ENCODE measurements around the gene CPT1B. TPM values are rescaled to one million over a fixed set of nuclear protein-coding genes. Genes with fewer than 3 reads are reported as not detected.

CPT1B gene
- total RNA-seq: 81.2 and 84.1 TPM in 2 replicates
- long read RNA-seq, partial matches to known transcripts: 2 of 6 reads
- long read RNA-seq, other reads (novel, unspliced or antisense): 4 of 6 reads

DNA sequence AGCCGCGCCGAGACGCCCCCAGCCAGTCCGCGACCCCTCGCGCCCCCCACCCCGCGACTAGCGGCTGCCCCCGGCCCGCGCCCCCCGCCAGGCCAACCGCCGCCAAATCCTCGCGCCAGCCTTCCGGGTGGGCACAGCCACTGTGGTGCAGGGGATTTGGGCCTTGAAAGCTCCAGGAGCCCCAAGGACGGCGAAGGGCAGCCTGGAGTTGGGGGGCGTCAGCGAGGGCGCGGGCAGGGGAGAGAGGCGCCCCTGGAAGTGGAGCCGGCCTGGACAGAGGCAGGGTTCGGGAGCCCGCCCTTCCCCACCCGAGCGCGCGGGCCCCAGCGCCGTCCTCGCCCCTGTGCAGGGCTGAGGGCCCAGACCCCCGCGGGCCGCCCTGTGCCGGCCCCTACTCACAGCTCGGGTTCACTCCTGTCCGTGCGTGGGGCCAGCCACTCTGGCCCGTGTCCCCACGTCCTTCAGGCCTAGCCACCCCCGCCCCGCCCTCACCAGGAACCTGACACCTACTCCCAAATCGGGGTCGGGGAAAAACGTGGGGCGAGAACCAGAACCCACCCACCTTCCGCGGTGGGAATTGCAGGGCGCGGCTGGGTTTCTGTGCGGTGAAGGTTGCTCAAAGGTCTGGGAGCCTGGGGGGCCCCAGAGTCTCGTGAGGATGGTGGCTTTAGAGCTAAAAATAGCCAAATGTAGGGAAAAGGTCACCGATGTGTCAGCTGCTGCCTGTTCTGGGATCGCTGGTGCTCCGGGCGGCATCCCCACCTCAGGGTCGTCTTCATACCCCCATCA, at the start of gene CPT1B:
Gene CPT1B (minus strand): TSS at position 441 of the 789 bp plus-strand sequence. CDS start 512 bp downstream, outside the sequence.
- Mint-ChIP-seq H3K9me3 (no peaks in the 10 kb centered on the region), H3K4me3 (peak within 1 kb of the TSS; percentile 34), H3K27me3 (ENCODE audit: low read depth) (no peaks in the 10 kb centered on the region), H3K4me1 (peaks cover under 1% of the 10 kb centered on the region), H3K27ac (ENCODE audit: unreplicated experiment) (no peak within 1 kb of the TSS), H3K36me3 (ENCODE audit: low read depth) (no peaks in the 10 kb centered on the region)
- TF ChIP-seq, protein P1, sequence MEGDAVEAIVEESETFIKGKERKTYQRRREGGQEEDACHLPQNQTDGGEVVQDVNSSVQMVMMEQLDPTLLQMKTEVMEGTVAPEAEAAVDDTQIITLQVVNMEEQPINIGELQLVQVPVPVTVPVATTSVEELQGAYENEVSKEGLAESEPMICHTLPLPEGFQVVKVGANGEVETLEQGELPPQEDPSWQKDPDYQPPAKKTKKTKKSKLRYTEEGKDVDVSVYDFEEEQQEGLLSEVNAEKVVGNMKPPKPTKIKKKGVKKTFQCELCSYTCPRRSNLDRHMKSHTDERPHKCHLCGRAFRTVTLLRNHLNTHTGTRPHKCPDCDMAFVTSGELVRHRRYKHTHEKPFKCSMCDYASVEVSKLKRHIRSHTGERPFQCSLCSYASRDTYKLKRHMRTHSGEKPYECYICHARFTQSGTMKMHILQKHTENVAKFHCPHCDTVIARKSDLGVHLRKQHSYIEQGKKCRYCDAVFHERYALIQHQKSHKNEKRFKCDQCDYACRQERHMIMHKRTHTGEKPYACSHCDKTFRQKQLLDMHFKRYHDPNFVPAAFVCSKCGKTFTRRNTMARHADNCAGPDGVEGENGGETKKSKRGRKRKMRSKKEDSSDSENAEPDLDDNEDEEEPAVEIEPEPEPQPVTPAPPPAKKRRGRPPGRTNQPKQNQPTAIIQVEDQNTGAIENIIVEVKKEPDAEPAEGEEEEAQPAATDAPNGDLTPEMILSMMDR (conservative IDR thresholded peaks at IDR 0.05): no peak
- DNase-seq (ENCODE audit: low read depth, low spot score): no peak

DNA sequence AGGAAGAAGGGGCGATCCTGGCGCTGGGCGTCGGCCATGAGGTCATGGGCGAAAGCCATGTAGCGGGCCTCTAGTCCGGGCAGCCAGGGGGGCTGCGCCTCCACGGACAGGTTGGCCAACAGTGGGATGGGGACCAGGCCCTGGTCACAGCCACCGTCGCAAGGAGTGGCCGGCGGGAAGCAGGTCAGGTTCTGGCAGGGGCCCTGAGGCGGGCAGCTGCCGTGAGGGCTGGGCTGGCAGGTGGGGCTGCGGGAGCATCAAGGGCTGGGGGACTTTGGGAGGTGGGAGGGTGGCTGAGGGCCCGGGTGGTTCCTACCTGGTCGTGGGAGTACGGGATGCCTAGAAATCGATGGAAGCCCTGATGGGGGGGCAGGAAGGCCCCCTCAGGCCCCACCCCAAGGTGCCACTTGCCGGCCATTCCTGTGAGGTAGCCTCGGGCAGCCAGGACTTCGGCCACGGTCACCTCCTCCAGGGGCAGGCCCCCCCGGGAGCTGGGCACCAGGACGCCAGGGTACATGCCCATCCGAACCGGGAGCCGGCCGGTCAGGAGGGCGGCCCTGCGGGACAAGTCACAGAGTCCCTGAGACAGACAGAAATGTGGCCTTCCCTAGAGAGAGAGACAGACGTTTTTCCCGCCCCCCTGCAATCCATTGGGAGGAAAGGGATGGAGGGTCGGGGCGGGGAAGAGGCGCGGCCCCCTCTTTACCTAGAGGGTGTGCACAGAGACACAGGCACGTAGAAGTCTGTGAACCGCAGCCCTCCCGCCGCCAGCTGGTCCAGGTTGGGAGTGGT, 48.8 kb upstream of the CPT1B start:
- Mint-ChIP-seq H3K27ac (ENCODE audit: unreplicated experiment) (no peak overlapping the region), H3K9me3 (no peaks in the 10 kb centered on the region), H3K4me1 (peaks cover 17% of the 10 kb centered on the region), H3K36me3 (ENCODE audit: low read depth) (no peaks in the 10 kb centered on the region), H3K4me3 (peak overlapping the region; percentile 81), H3K27me3 (ENCODE audit: low read depth) (peaks cover 8% of the 10 kb centered on the region)
- no peak for DNase-seq (ENCODE audit: low read depth, low spot score)
- TF ChIP-seq, protein P1 (conservative IDR thresholded peaks at IDR 0.05): no peak

DNA sequence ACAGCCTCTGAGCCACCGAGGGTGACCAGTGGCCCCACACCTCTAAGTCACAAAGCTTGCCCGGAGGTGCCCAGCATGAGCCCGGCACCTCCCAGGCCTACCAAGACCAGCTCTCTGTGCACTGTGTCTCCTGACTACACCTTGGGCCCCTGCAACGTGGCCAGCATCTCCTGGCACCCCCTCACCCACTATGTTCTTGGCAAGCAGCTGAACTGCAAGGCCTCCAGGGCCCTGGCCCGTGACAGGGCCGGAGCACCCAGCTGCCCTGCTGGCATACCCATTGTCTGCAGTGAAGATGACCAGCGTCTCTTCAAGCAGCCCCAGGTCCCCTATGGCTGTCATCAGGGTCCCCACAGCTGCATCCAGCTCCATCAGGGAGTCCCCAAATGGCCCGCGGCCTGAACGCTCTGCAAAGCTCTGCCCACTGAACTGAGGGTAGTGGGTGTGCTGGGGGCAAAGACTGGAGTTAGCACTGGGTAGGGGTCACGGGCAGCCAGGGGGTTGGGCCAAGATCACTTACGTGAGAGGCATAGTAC, 48.2 kb upstream of the CPT1B start:
- peak overlapping the region; percentile 74 for H3K4me3 Mint-ChIP-seq
- H3K4me1 Mint-ChIP-seq: peaks cover 23% of the 10 kb centered on the region
- no peak for DNase-seq (ENCODE audit: low read depth, low spot score)
- no peak overlapping the region for H3K27ac Mint-ChIP-seq (ENCODE audit: unreplicated experiment)
- TF ChIP-seq, protein P1 (conservative IDR thresholded peaks at IDR 0.05): no peak
- H3K9me3 Mint-ChIP-seq: no peaks in the 10 kb centered on the region
- no peaks in the 10 kb centered on the region for H3K36me3 Mint-ChIP-seq (ENCODE audit: low read depth)
- peaks cover 15% of the 10 kb centered on the region for H3K27me3 Mint-ChIP-seq (ENCODE audit: low read depth)

DNA sequence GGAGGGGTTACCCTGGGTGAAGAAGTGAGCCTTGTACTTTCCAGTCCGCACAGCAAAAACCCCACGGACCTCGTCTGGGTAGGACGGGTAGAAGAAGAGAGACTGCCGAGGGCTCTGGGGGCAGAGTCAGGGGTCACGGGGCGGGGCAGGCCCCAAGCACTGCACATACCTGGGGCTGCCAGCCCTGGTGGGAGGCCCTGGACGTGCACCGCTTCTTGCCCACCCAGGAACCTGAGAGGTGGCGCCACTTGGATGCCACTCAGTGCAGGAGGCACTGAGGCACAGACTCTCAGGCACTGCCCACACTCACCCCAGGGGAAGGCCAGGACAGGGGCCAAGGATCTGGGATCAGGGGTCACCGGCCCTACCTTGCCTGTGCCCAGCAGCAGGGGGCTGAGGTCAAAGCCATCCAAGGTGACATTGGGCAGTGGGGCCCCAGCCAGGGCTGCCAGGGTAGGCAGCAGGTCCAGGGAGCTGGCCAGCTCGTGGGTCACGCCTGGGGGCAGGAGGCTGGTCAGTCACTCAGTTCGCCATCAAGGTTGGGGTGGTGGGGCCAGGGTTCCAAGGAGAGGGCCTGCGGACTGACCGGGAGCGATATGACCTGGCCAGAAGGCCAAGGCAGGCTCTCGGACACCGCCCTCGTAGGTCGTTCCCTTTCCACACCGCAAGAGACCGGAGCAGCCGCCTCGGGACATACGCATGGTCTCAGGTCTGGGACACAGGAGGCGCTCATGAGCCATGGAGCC, 47.5 kb upstream of the CPT1B start:
- no peak for DNase-seq (ENCODE audit: low read depth, low spot score)
- Mint-ChIP-seq H3K4me3 (peak overlapping the region; percentile 74), H3K4me1 (peaks cover 30% of the 10 kb centered on the region), H3K27me3 (ENCODE audit: low read depth) (peaks cover 21% of the 10 kb centered on the region), H3K36me3 (ENCODE audit: low read depth) (no peaks in the 10 kb centered on the region), H3K9me3 (no peaks in the 10 kb centered on the region), H3K27ac (ENCODE audit: unreplicated experiment) (no peak overlapping the region)
- TF ChIP-seq, protein P1 (conservative IDR thresholded peaks at IDR 0.05): no peak

DNA sequence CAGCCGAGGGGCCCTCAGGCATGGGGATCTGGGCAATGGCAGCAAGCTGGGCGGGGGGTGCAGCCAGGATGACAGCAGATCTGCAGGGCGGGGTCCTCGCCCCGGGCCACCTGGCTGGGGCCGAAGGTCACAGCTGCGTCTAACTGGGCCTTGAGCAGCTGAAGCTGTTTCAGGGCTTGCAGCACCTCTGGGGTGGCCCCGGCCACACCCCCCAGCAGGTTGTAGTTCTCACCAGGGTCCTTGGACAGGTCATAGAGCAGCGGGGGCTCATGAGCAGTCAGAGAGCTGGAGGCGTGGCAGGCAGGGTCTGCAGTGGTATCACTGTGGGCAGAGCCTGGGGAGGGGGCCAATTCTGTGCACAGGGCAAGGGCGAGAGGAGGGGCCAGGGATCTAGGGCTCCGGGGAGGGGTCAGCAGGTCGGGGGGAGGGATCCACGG, 46.9 kb upstream of the CPT1B start:
- Mint-ChIP-seq H3K9me3 (no peaks in the 10 kb centered on the region), H3K4me3 (no peak overlapping the region), H3K27me3 (ENCODE audit: low read depth) (peaks cover 26% of the 10 kb centered on the region), H3K4me1 (peaks cover 32% of the 10 kb centered on the region), H3K36me3 (ENCODE audit: low read depth) (no peaks in the 10 kb centered on the region), H3K27ac (ENCODE audit: unreplicated experiment) (no peak overlapping the region)
- TF ChIP-seq, protein P1 (conservative IDR thresholded peaks at IDR 0.05): no peak
- DNase-seq (ENCODE audit: low read depth, low spot score): no peak
